ENCODE results near the gene SEMA3B.

GRCh38 chr3:50265571-50265970, 3.4 kb upstream of the SEMA3B start:
- TF ChIP-seq KLF16 (tag by site-specific recombination; IDR thresholded peaks at IDR 0.05): no peak
- TF ChIP-seq ZNF394 (tag by site-specific recombination; IDR thresholded peaks at IDR 0.05; ENCODE audit: borderline replicate concordance): no peak
- no peak for TF ChIP-seq PRDM4 (tag by site-specific recombination; IDR thresholded peaks at IDR 0.05)
- TF ChIP-seq TCF7L2 (IDR thresholded peaks at IDR 0.05; ENCODE audit: borderline replicate concordance, low read depth, low read length): no peak
- TF ChIP-seq ZSCAN23 (tag by site-specific recombination; IDR thresholded peaks at IDR 0.05): no peak
- TF ChIP-seq ZNF169 (tag by site-specific recombination; IDR thresholded peaks at IDR 0.05): no peak
- TF ChIP-seq ZNF292 (tag by site-specific recombination; IDR thresholded peaks at IDR 0.05; ENCODE audit: borderline replicate concordance, low read depth): no peak
- no peak for TF ChIP-seq REST (tag by site-specific recombination; IDR thresholded peaks at IDR 0.05)
- no peak for TF ChIP-seq CTCF (tag by site-specific recombination; IDR thresholded peaks at IDR 0.05)
- TF ChIP-seq REPIN1 (tag by site-specific recombination; IDR thresholded peaks at IDR 0.05; ENCODE audit: low read depth): no peak
- TF ChIP-seq ZNF146 (tag by site-specific recombination; IDR thresholded peaks at IDR 0.05): no peak
